ENCODE measurements around the gene PACRG.

Gene PACRG

GRCh38 chr6:163152701-163153100, 424.9 kb downstream of the PACRG start:
- no peak for DNase-seq

GRCh38 chr6:163159110-163159509, 431.3 kb downstream of the PACRG start:
- no peak for DNase-seq

GRCh38 chr6:163159689-163160088, 431.9 kb downstream of the PACRG start:
- DNase-seq, result no peak

- DNase-seq, result no peak
Observed at GRCh38 chr6:163162007-163162873, 434.5 kb downstream of the PACRG start.

GRCh38 chr6:163162874-163163213, 435.1 kb downstream of the PACRG start:
- no peak for DNase-seq

GRCh38 chr6:163164175-163164900, 436.6 kb downstream of the PACRG start:
- DNase-seq, result no peak

GRCh38 chr6:163165155-163165910, 437.6 kb downstream of the PACRG start:
- no peak for DNase-seq

- DNase-seq, result no peak
Observed at GRCh38 chr6:163165922-163166321, 438.1 kb downstream of the PACRG start.

GRCh38 chr6:163166507-163166906, 438.7 kb downstream of the PACRG start:
- no peak for DNase-seq

GRCh38 chr6:163169521-163169920, 441.7 kb downstream of the PACRG start:
- DNase-seq, result no peak

GRCh38 chr6:163170294-163170883, 442.6 kb downstream of the PACRG start:
- DNase-seq, result no peak

- no peak for DNase-seq
Observed at GRCh38 chr6:163173741-163174140, 446.0 kb downstream of the PACRG start.

GRCh38 chr6:163175301-163175700, 447.5 kb downstream of the PACRG start:
- DNase-seq, result no peak

- no peak for DNase-seq
Observed at GRCh38 chr6:163176097-163176496, 448.3 kb downstream of the PACRG start.

GRCh38 chr6:163177007-163177406, 449.2 kb downstream of the PACRG start:
- DNase-seq, result no peak

GRCh38 chr6:163177892-163178420, 450.2 kb downstream of the PACRG start:
- no peak for DNase-seq

- DNase-seq, result no peak
Observed at GRCh38 chr6:163179061-163179460, 451.3 kb downstream of the PACRG start.

GRCh38 chr6:163179721-163180120, 451.9 kb downstream of the PACRG start:
- DNase-seq, result no peak

GRCh38 chr6:163180874-163181541, 453.2 kb downstream of the PACRG start:
- DNase-seq, result no peak

- no peak for DNase-seq
Observed at GRCh38 chr6:163181666-163182180, 453.9 kb downstream of the PACRG start.

- DNase-seq, result no peak
Observed at GRCh38 chr6:163182696-163183095, 454.9 kb downstream of the PACRG start.

- DNase-seq, result no peak
Observed at GRCh38 chr6:163183806-163184205, 456.0 kb downstream of the PACRG start.
